ENCODE measurements around the gene B4GALNT1.

The B4GALNT1 gene

GRCh38 chr12:57625261-57626032 is 7.6 kb downstream of the B4GALNT1 start:
- Histone ChIP-seq H3K4me3 (ENCODE audit: low read length) (no peak overlapping the region), H3K9me3 (ENCODE audit: insufficient read depth, low read depth, low read length) (no peaks in the 10 kb centered on the region), H3K9ac (ENCODE audit: low read depth, low read length) (no peak overlapping the region), H3K27me3 (ENCODE audit: insufficient read depth, low read length) (peaks cover 100% of the 10 kb centered on the region), H3K36me3 (ENCODE audit: insufficient read depth, low read length) (no peaks in the 10 kb centered on the region), H3K4me1 (ENCODE audit: insufficient read depth, low read length) (peaks cover 5% of the 10 kb centered on the region; the same call in 1 of the 2 replicates), H3K27ac (ENCODE audit: low read depth, low read length) (no peak overlapping the region)
- WGBS = 91% methylated on average over 12 of the region's 12 CpGs

GRCh38 chr12:57624441-57625220 is 8.4 kb downstream of the B4GALNT1 start:
- Histone ChIP-seq H3K4me3 (ENCODE audit: low read length) (no peak overlapping the region), H3K36me3 (ENCODE audit: insufficient read depth, low read length) (no peaks in the 10 kb centered on the region), H3K27me3 (ENCODE audit: insufficient read depth, low read length) (peaks cover 100% of the 10 kb centered on the region), H3K27ac (ENCODE audit: low read depth, low read length) (no peak overlapping the region), H3K4me1 (ENCODE audit: insufficient read depth, low read length) (peaks cover 5% of the 10 kb centered on the region; the same call in 1 of the 2 replicates), H3K9me3 (ENCODE audit: insufficient read depth, low read depth, low read length) (no peaks in the 10 kb centered on the region), H3K9ac (ENCODE audit: low read depth, low read length) (no peak overlapping the region)
- WGBS = 83% methylated on average over 8 of the region's 8 CpGs

GRCh38 chr12:57623811-57624390 is 9.1 kb downstream of the B4GALNT1 start:
- Histone ChIP-seq H3K27me3 (ENCODE audit: insufficient read depth, low read length) (peaks cover 100% of the 10 kb centered on the region), H3K4me3 (ENCODE audit: low read length) (no peak overlapping the region), H3K36me3 (ENCODE audit: insufficient read depth, low read length) (no peaks in the 10 kb centered on the region), H3K27ac (ENCODE audit: low read depth, low read length) (no peak overlapping the region), H3K4me1 (ENCODE audit: insufficient read depth, low read length) (peaks cover 5% of the 10 kb centered on the region; the same call in 1 of the 2 replicates), H3K9ac (ENCODE audit: low read depth, low read length) (no peak overlapping the region), H3K9me3 (ENCODE audit: insufficient read depth, low read depth, low read length) (no peaks in the 10 kb centered on the region)
- WGBS = 81% methylated on average over 5 of the region's 5 CpGs

- 82% methylated on average over 2 of the region's 2 CpGs for WGBS
- H3K9ac ChIP-seq (ENCODE audit: low read depth, low read length) = no peak overlapping the region
- H3K4me1 ChIP-seq (ENCODE audit: insufficient read depth, low read length) = peaks cover 5% of the 10 kb centered on the region; the same call in 1 of the 2 replicates
- peaks cover 100% of the 10 kb centered on the region for H3K27me3 ChIP-seq (ENCODE audit: insufficient read depth, low read length)
- no peaks in the 10 kb centered on the region for H3K36me3 ChIP-seq (ENCODE audit: insufficient read depth, low read length)
- no peaks in the 10 kb centered on the region for H3K9me3 ChIP-seq (ENCODE audit: insufficient read depth, low read depth, low read length)
- H3K27ac ChIP-seq (ENCODE audit: low read depth, low read length) = no peak overlapping the region
- no peak overlapping the region for H3K4me3 ChIP-seq (ENCODE audit: low read length)
Observed at GRCh38 chr12:57623385-57623784, 9.6 kb downstream of the B4GALNT1 start.

- H3K9me3 ChIP-seq (ENCODE audit: insufficient read depth, low read depth, low read length) = no peaks in the 10 kb centered on the region
- H3K9ac ChIP-seq (ENCODE audit: low read depth, low read length) = no peak overlapping the region
- H3K4me3 ChIP-seq (ENCODE audit: low read length) = no peak overlapping the region
- H3K27me3 ChIP-seq (ENCODE audit: insufficient read depth, low read length) = peaks cover 100% of the 10 kb centered on the region
- H3K36me3 ChIP-seq (ENCODE audit: insufficient read depth, low read length) = no peaks in the 10 kb centered on the region
- no peak overlapping the region for H3K27ac ChIP-seq (ENCODE audit: low read depth, low read length)
- WGBS = 82% methylated on average over 9 of the region's 9 CpGs
- no peaks in the 10 kb centered on the region for H3K4me1 ChIP-seq (ENCODE audit: insufficient read depth, low read length)
Observed at GRCh38 chr12:57622293-57623245, 10.4 kb downstream of the B4GALNT1 start.

- H3K9me3 ChIP-seq (ENCODE audit: insufficient read depth, low read depth, low read length) = no peaks in the 10 kb centered on the region
- H3K4me3 ChIP-seq (ENCODE audit: low read length) = peak overlapping the region; percentile 42
- no peaks in the 10 kb centered on the region for H3K4me1 ChIP-seq (ENCODE audit: insufficient read depth, low read length)
- no peak overlapping the region for H3K27ac ChIP-seq (ENCODE audit: low read depth, low read length)
- 3% methylated on average over 49 of the region's 49 CpGs for WGBS
- H3K9ac ChIP-seq (ENCODE audit: low read depth, low read length) = no peak overlapping the region
- peaks cover 99% of the 10 kb centered on the region for H3K27me3 ChIP-seq (ENCODE audit: insufficient read depth, low read length)
- H3K36me3 ChIP-seq (ENCODE audit: insufficient read depth, low read length) = no peaks in the 10 kb centered on the region
Observed at GRCh38 chr12:57621497-57622292, 11.3 kb downstream of the B4GALNT1 start.

- Histone ChIP-seq H3K36me3 (ENCODE audit: insufficient read depth, low read length) (no peaks in the 10 kb centered on the region; the same call in 1 of the 2 replicates), H3K9ac (ENCODE audit: low read depth, low read length) (no peak overlapping the region), H3K27ac (ENCODE audit: low read depth, low read length) (no peak overlapping the region), H3K27me3 (ENCODE audit: insufficient read depth, low read length) (peaks cover 99% of the 10 kb centered on the region), H3K4me1 (ENCODE audit: insufficient read depth, low read length) (no peaks in the 10 kb centered on the region), H3K4me3 (ENCODE audit: low read length) (peak overlapping the region; percentile 42), H3K9me3 (ENCODE audit: insufficient read depth, low read depth, low read length) (no peaks in the 10 kb centered on the region)
- 4% methylated on average over 42 of the region's 42 CpGs for WGBS
Observed at GRCh38 chr12:57620936-57621496, 12.0 kb downstream of the B4GALNT1 start.

GRCh38 chr12:57620245-57620935 is 12.6 kb downstream of the B4GALNT1 start:
- H3K27ac ChIP-seq (ENCODE audit: low read depth, low read length) = no peak overlapping the region
- no peaks in the 10 kb centered on the region for H3K9me3 ChIP-seq (ENCODE audit: insufficient read depth, low read depth, low read length)
- H3K4me1 ChIP-seq (ENCODE audit: insufficient read depth, low read length) = no peaks in the 10 kb centered on the region
- peaks cover 98% of the 10 kb centered on the region for H3K27me3 ChIP-seq (ENCODE audit: insufficient read depth, low read length)
- no peak overlapping the region for H3K9ac ChIP-seq (ENCODE audit: low read depth, low read length)
- 21% methylated on average over 13 of the region's 13 CpGs for WGBS
- peaks cover 6% of the 10 kb centered on the region; the same call in 1 of the 2 replicates for H3K36me3 ChIP-seq (ENCODE audit: insufficient read depth, low read length)
- peak overlapping the region; percentile 42; the same call in 1 of the 2 replicates for H3K4me3 ChIP-seq (ENCODE audit: low read length)

GRCh38 chr12:57619434-57620244 is 13.4 kb downstream of the B4GALNT1 start:
- peaks cover 98% of the 10 kb centered on the region for H3K27me3 ChIP-seq (ENCODE audit: insufficient read depth, low read length)
- H3K9ac ChIP-seq (ENCODE audit: low read depth, low read length) = no peak overlapping the region
- H3K4me1 ChIP-seq (ENCODE audit: insufficient read depth, low read length) = no peaks in the 10 kb centered on the region
- H3K4me3 ChIP-seq (ENCODE audit: low read length) = peak overlapping the region; percentile 37
- 8% methylated on average over 46 of the region's 46 CpGs for WGBS
- H3K9me3 ChIP-seq (ENCODE audit: insufficient read depth, low read depth, low read length) = no peaks in the 10 kb centered on the region
- peaks cover 12% of the 10 kb centered on the region; the same call in 1 of the 2 replicates for H3K36me3 ChIP-seq (ENCODE audit: insufficient read depth, low read length)
- no peak overlapping the region for H3K27ac ChIP-seq (ENCODE audit: low read depth, low read length)

Data from HUES64 (cell line).